H1 (cell line): ENCODE measurements around the gene SIK3.

Experiments
- EZH2 ChIP-seq: fragments of 200-600 bp; sonication (generic); IDR thresholded peaks from 2 replicates; pipeline ENCODE4 v1.7.1; 2012; ENCODE audit warnings: low read depth, mild to moderate bottlenecking, moderate library complexity, low read length, inconsistent platforms; ENCODE audit not compliant: severe bottlenecking
- JUN ChIP-seq: IDR thresholded peaks from 2 replicates; pipeline ENCODE4 v1.6.1; 2011; ENCODE audit warnings: low read depth, mild to moderate bottlenecking, improper control_type of control experiment, low read length
- SP1 ChIP-seq: IDR thresholded peaks from 2 replicates; pipeline ENCODE4 v1.6.1; 2011; ENCODE audit warnings: low read depth, low read length
- YY1 ChIP-seq: IDR thresholded peaks from 2 replicates; pipeline ENCODE4 v1.6.1; 2011; ENCODE audit warnings: low read depth, mild to moderate bottlenecking, low read length
- TF ChIP-seq, protein P1 (sequence below), 3 experiments: IDR thresholded peaks; 1 replicate in 2 of 3; 2 replicates in 1 of 3; pipeline versions ENCODE4 v1.5.1 to v1.6.1; 2011; ENCODE audit warnings: low read length in 3 of 3, mild to moderate bottlenecking in 3 of 3, inconsistent platforms in 2 of 3, low read depth in 1 of 3, moderate library complexity in 1 of 3; ENCODE audit not compliant: insufficient read depth in 1 of 3; ENCODE audit errors: control extremely low read depth in 1 of 3

DNA sequence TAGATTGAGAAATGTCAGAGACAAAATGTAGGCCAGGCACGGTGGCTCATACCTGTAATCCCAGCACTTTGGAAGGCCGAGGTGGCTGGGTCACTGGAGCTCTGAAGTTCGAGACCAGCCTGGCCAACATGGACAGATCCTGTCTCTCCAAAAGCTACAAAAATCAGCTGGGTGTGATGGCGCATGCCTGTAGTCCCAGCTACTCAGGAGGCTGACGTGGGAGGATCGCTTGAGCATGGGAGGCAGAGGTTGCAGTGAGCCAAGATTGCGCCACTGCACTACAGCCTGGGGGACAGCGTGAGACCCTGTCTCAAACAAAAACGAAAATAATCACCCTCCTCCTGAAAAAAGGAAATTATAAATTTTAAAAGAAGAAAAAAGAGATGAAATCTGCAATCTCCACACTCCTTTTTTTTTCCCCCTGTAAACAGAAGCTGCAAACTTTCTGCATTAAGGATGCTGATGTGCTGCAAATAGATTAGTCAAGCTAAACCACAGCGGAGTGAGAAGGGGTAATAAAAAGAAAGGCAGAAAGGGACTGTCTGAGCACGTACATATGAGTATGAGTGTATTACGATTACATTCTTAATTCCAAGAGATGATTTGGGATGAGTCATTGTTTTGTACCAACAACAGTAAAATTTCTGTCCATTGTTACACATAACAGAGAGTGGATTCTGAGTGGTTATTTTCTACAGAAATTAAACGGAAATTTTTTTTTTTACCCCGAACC is 87.3 kb downstream of the SIK3 start:
- no peak for TF ChIP-seq EZH2
- TF ChIP-seq YY1 = no peak
- TF ChIP-seq, protein P1, sequence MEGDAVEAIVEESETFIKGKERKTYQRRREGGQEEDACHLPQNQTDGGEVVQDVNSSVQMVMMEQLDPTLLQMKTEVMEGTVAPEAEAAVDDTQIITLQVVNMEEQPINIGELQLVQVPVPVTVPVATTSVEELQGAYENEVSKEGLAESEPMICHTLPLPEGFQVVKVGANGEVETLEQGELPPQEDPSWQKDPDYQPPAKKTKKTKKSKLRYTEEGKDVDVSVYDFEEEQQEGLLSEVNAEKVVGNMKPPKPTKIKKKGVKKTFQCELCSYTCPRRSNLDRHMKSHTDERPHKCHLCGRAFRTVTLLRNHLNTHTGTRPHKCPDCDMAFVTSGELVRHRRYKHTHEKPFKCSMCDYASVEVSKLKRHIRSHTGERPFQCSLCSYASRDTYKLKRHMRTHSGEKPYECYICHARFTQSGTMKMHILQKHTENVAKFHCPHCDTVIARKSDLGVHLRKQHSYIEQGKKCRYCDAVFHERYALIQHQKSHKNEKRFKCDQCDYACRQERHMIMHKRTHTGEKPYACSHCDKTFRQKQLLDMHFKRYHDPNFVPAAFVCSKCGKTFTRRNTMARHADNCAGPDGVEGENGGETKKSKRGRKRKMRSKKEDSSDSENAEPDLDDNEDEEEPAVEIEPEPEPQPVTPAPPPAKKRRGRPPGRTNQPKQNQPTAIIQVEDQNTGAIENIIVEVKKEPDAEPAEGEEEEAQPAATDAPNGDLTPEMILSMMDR (IDR thresholded peaks at IDR 0.05; ENCODE audit: control extremely low read depth in 1 of 3, insufficient read depth in 1 of 3, low read depth in 1 of 3, low read length in 3 of 3) = no peak
- TF ChIP-seq JUN = no peak
- TF ChIP-seq SP1 = no peak
